ENCODE measurements around the gene KAT2B.
"Not testable (repeated sequence)": the region's sequence is repeated elsewhere in the genome, so short reads cannot be mapped to it uniquely, and the experiment has no call there.

KAT2B gene

GRCh38 chr3:20042331-20042730 lies 2.1 kb downstream of the KAT2B start:
- DNase-seq, result no peak

GRCh38 chr3:20043396-20043795 lies 3.1 kb downstream of the KAT2B start:
- DNase-seq, result no peak

DNA sequence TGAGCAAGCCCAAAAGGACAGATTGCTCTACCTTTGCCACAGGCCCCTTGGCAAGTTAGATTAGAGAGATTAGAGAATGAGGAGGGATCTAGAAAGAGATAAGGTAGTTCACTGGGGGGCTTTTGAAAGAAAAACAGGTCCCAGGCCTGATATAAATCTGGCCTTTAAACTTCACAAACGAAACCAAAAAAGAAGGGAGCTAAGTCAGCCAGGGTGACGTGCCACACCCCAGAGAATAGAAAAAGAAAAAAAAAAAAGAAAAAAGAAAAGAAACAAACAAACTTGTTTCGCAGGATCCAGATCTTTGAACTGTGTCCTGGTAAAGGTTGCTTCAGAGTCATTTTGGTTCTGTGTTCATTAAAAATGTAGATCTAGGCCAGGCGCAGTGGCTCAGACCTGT lies 3.6 kb downstream of the KAT2B start:
- no peak for DNase-seq

- DNase-seq, result not testable (repeated sequence)
Observed at GRCh38 chr3:20045141-20045540, 4.9 kb downstream of the KAT2B start.

DNA sequence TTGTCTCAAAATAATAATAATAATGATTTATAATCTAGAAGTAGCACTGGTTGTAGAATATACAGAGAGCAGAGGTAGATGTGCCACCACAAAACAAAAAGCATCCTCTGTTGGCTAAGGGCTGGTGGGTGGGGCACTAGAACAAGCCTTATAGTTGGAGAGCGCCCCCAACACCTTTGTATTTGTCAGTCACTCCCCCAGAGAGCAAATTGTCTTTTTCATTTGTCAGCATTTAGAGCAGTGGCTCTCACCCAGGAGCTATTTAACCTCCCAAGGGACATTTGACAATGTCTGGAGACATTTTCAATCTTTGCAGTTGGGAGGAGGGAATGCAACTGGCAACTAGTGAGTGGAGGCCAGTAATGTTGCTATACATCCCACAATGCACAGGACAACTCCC lies 6.3 kb downstream of the KAT2B start:
- DNase-seq, result no peak

GRCh38 chr3:20047341-20047779 lies 7.1 kb downstream of the KAT2B start:
- DNase-seq, result no peak

DNA sequence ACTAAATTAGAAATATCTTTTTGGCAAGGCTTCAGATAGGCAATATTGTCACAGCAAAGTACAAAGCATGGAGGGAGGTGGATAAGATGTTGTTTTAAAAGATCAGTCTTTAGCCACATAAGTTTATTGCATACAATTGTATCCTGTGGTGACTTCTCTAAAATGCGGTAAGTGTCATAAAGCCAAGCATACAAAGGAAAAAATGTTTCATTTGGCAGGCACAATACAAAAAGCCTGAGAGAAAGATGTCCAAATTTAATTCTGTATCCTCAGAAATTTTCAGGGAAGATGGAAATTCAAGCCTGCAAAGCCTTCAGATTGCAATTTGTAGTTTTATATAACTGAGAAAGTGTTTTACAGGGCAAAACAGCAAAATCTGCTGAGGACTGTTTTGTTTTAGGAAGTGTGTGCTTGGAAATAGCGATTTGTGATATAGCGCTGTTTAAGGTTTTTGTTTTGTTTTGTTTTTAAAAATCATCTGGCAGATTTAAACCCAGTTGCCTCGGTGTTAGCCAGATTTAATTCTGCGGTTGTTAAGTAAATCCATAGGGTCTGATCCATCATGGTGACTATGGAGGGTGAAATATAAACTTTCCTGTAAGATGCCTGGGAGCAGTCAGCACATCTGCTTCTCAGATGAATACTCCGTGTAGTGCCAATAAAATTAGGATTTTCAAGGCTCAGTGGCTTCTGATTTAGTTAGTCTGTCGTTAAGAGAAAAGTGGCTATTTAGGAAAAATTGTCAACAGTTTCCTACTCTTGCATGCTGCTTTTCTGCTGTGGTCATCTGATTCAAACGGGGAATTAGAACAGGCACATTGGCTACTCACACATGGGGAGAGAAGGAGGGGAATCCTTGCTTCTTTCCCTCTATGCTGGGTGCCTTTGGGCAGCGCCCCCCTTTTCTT lies 8.0 kb downstream of the KAT2B start:
- no peak for DNase-seq

GRCh38 chr3:20051123-20051806 lies 11.0 kb downstream of the KAT2B start:
- no peak for DNase-seq

- DNase-seq, result no peak
Observed at GRCh38 chr3:20052851-20053250, 12.6 kb downstream of the KAT2B start.

- peak; percentile 56 for DNase-seq
Observed at GRCh38 chr3:20054549-20054987, 14.3 kb downstream of the KAT2B start.

DNA sequence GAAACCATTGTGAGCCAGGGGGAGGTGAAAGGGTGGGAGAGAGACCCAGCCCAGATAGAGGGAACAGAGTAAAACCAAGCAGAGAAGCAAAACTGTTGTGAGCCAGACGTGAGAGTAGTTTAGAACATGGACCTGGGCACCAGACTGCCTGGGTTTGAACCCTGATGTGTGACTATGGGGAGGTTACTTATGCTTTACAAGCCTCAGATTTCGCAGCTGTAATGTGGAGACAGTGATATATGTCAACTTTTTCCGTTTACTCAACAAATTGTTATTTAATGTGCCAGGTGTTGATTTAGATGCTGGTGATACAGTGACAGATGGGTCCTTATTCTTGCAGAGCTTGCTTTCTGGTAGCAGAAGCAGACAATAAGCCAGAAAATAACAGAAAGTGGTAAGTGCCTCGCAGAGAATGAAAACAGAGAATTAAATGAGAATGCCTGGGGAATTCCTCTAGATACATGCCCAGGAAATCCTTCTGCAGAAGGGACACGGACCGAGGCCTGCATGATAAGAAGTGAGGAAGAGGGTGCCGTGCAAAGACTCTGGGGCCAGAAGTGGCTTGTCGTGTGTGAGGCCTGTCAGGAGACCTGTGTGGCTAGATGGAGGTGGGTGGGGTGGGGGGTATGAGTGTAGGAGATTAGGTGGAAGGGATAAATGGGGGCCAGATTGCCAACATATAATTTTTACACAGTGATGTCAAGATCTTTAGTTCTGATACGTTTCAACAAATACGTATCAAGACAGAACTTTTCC lies 15.0 kb downstream of the KAT2B start:
- no peak for DNase-seq

DNA sequence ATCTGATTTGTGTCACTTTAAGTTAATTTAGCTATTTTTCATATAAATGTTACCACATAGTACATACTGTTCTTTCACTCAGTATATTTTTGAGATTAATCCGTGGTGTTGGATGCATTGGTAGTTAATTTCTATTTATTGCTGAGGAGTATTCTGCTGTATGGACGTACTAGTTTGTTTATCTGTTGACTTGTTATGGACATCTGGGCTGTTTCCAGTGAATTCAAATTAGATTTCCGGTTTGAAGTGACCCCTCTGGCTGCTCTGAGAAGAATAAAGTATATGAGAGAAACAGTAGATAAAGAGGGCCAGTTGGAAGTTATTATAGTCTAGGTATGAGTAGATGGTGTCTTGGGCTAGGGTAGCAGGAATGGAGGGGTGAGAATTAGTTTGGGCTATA lies 15.6 kb downstream of the KAT2B start:
- DNase-seq, result no peak

DNA sequence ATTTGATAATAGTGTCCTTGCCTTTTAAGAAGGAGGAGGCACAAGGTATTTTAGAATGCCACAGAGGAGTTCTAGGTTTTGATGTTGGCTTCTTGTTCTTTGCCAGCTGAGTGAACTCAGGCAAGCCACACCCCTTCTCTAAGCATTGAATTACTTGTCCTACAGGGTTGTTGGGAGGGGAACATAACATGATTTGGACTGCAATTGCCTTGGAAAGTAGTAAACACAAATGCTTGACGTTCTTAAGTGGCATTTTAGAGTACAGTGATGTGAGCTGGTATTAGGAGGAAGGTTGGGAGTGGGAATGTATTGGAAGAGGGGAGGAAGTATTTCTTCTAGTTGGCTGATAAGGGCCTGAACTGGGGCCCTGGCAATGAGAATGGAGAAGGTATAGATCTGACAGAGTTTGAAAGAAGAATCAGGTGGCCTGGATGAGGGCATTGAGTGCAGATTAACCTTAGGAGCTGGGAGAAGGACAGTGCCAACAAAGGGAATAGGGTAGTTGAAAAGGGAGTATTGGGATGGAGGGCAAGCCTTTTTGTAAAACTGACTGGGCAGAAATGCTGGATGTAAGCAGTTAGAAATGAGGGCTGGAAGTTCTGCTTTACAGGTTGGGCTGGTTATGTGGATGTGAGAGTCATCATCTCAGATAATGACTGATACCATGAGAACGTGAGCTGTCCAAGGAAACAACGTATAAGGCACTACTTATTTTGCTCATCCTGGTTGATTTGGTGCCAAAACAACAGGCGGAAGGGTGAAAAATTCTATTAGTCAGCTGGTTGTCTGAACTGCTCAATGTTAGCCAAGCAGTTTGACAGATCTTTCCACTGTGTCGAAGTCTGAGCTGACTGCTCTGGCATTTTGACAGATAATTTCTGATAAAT lies 16.7 kb downstream of the KAT2B start:
- peak; percentile 47 for DNase-seq

DNA sequence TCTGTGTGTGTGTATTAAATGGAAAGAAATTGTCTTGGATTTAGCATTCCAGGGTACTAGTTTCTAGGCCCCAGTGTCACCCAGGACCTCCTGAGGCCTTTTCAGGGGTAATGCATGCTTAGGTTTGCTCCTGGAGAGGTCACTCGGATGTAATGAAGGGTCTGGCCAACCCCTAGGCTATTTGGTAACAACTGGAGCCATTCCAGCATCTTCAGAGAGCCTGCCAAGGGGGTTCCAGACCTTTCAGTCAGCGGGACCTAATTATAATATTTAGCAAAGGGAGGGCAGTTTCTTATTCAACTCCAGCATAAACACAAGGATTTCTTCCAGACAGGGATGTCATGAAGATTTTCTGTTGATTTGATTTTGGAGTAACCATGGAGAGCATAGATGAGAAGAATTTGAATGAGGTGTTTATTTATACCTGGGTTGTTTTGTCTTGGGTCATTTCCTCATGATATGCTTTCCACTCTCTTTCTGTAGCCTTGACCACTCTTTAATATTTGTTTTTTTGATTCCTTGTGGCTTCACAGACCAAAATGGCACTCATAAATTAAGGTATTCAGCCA lies 17.4 kb downstream of the KAT2B start:
- no peak for DNase-seq

DNA sequence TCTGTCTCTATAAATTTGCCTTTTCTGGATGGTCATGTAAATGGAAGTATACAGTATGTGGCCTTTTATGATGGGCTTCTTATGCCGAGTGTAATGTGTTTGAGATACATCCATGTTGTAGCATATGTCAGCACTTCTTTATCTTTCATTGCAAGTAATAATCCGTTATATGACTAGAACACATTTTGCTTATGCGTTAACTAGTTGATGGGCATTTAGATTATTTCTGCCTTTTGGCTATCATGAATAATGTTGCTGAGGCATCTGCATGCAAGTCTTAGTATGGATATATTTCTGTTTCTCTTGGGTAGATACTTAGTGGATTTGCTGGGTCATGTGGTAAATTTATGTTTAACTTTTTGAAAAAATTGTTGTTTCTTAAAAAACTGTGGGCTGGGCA lies 19.7 kb downstream of the KAT2B start:
- DNase-seq, result no peak

GRCh38 chr3:20060974-20061685 lies 20.9 kb downstream of the KAT2B start:
- no peak for DNase-seq

GRCh38 chr3:20062996-20063395 lies 22.8 kb downstream of the KAT2B start:
- no peak for DNase-seq

- no peak for DNase-seq
Observed at GRCh38 chr3:20064387-20064786, 24.1 kb downstream of the KAT2B start.

DNA sequence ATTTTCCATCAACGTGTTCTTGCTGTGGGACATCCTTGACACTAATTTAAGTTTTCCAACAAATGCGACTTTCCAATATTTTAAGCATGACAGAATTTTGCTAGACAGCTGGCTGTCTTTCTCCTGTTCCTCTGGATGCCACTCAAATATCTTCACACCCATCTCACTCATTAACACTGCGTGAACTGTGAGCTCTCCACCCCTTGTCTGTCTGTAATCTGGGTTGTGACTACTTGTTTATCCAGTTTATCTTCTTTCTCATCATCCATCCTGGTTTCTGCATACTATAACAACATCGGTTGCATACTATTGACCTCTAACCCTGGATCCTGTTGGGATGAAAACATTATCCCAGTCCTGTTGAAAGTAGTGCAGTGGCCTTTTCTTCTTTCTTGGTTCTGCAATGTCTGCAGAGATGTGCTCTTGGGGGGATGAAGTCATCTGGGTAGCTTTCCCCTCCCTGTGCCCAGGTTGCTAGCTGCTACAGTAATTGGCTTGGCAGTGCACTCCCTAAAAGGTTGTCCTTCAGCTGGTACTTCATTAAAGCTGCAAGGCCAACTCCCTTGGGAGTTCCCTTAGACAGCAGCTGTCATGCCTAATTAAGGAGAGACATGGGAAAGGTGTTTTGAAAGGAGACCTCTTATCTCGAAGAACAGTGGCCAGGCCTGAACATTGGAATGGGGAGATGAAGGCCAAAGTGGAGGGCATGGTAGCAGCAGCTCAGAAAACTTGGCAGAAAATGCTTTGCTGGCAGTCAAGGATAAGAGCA lies 24.7 kb downstream of the KAT2B start:
- no peak for DNase-seq

DNA sequence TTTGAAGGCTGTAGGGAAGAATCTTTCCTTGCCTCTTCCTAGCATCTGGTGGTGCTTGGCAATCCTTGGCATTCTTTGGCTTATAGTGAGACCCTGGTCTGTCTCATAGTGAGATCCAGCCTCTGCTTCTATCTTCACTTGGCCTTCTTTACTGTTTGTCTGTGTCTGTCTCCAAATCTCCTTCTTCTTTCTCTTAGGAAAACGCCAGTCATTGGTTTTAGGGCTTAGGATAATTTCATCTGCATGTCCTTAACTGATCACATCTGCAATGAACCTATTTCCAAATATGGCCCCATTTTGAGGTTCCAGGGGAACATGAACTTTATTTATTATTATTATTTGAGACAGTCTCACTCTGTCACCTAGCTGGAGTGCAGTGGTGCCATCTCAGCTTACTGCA lies 25.8 kb downstream of the KAT2B start:
- no peak for DNase-seq

Measured in fibroblast of skin of scalp (primary cell).